Activated CD4-positive, CD25-positive, alpha-beta regulatory T cell (primary cell): ENCODE data around the gene VSNL1.

Source experiments
- DNase-seq, 4 experiments: peaks; one replicate each; lab custom pipeline; 2025; lab: John Stamatoyannopoulos, UW

The VSNL1 gene

DNA sequence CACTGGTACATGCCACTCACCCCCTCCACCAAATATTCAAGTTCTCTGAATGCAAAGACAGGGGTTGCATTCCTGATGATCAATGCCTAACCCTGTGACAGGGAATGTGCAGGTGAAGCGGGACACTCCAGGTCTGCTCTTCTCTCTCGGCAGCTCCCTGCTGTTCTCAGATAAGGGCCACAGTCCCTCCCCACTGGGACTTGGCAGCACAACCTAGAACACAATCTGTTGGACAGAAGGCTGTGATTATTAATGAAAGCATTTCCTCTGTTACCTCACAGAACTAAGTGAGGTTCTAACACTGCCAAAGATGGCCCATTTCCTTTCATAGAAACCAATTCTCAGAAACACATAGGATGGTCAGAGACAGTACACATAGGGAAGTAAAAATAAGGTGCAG, 42.7 kb downstream of the VSNL1 start:
- DNase-seq = no peak

DNA sequence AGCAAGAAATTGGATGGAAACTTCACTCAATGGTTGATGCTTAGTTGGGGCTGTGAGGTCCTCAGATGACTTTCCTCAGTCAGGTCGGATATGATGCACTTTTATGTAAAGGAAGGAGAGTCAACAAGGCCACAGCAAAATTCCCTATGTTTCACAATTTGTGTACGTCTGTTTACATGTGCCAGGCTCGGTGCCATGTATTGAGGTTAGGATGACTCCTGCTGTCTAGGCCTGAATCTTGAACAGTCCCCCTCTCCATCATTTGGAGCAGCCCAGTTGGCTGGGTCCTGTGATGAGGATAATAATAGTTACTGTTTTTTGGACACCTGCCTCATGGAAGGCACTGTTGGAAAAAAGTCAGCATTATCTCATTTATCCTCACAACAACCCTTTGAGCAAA, 43.1 kb downstream of the VSNL1 start:
- DNase-seq = no peak

DNA sequence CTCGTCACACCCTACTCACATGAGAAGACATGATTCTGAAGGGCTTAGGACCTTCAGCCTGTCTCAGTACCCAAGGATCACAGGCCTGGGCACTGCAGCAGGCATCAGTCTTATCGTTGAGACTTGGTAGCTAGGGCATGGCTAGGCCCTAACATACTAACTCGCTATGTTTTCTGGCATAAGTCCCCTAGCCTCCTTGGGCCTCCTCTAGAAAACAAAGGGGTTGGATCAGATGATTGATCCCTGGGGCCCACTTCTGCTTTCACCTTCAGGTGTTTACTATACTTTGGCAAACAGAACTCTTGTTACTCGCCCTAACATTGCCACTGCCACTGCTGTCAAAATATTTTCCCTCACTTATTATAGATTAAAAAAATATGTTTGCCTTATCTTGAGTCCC, 44.2 kb downstream of the VSNL1 start:
- DNase-seq = no peak

DNA sequence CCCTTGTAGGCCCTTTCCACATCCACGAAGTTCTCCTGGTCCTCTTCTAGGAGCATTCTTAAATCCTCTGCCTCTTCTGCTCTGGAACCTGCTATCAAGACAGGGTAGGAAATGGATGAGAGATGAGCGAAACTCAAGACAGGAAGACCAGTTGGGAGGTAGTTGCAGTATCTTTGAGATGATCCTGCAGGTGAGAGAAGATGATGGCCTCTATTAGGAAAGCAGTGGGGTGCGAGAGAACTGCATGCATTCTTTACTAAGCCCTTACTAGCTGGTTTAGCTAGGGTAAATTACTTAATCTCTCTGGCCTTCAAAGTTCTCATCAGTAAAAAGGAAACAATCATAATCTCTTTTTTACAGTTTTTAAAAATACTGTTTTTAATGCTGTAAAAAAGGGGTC, 47.0 kb downstream of the VSNL1 start:
- no peak for DNase-seq

DNA sequence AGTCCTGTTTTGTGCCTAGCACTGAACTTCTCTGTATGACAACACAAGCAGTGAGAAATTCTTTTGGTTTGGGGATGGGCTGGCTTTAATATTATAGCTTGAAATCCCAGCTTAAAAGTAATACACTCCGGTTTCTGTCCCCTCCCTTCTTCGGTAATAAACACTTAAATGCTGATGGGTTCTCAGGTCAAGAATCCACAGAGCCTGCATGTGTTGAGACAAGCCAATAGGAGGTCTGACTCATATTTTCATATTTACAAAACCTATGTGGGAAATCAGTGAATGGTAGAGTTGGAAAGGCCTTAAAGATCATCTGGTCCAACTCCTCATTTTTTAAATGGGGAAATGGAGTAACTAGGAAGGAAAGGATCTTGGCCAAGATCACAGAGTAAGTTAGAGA, 47.5 kb downstream of the VSNL1 start:
- no peak for DNase-seq

DNA sequence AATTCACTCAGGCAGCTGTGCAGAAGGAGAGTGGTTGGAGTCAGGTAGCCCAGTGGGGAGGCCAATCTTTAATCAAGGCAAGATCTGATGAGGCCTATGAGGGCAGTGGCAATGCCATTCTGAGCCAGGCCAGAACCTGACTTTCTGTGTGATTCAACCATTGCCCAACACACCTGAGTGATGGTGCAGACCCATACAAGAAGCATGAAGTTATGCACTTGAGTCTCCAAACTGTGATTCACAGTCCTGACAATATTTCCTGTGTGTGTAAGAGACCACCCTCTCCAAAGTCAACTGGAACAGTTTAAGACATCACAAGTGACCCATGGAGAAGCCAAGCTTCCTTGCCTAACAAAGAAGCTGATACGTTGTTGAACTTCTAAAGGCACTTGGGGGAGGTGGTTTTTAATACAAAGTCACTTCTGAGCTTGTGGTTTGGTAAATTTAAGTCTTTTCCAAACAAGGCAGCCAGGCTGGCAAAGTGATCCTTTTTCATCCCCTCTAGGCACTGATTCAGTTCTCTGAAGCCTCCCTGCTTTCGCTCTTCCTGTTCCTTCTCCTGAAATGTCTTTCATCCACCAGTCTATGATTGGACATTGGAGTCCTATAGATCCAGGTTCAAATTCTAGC, 49.0 kb downstream of the VSNL1 start:
- no peak for DNase-seq

DNA sequence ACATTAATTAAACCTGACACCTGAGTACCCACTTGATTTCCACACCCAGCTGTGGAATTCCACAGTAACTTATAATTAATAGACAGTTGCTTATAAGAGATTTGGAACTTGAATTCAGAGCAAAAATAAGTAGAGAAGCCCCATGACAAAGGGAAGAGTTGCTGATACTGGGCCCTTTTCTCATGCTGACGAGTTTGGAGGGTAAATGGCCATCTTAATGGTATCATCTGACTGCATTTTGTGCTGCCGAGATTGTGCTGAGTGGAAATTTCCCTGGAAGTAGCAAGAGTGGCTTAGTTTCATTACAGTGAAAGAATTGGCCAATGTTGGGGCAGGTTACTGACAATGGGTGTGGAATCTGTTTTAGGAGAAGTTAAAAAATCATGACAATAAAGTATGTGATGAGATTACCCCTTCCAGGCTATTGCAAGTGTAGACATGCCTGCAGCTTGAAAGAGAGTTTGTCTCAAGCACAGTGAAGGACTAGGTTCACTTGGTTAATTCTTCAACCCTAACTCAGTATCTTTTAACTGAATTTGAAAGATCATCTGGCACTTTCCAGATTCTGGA, 49.9 kb downstream of the VSNL1 start:
- no peak for DNase-seq

DNA sequence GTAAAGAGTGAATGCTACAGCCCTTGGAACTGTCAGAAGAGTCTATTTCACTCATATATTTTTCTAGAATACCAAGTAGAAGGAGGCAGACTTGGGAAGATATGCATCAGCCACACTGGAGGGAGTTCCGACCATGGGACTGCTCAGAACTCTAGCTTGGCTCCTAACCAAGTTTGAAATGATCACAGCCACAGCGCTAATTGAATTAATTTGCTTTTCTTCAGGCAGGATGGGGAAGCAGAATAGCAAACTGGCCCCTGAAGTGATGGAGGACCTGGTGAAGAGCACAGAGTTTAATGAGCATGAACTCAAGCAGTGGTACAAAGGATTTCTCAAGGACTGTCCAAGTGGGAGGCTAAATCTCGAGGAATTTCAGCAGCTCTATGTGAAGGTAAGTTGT, 51.4 kb downstream of the VSNL1 start:
- no peak for DNase-seq

DNA sequence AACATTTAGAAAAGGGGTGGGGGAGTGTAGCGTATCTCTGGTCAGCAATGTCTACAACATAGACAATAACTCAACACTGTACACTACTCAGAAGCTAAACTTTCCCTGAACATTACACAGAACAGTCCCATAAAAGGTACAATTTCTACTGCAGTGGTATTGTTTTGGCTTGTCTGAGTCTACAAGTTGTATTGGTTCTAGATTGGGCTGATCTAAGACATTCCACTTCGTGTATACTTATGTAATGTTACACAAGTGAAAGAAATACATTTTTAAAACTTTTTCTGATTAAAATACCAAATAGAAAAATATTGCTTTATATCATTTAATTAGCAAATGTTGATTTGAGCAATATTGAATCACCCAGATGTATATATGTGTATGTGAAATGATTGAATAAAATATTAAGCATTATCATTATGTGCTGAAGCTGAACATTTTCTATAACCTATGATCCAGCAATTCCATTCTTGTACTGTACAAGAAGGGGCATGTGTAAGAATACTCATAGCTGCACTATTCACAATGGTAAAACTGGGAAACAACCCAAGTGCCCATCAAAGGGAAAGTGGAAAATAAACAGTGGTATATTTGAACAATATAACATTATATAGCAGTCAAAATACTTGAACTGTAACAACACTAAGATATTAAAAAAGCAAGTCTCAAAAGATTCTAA, 52.4 kb downstream of the VSNL1 start:
- DNase-seq = no peak

DNA sequence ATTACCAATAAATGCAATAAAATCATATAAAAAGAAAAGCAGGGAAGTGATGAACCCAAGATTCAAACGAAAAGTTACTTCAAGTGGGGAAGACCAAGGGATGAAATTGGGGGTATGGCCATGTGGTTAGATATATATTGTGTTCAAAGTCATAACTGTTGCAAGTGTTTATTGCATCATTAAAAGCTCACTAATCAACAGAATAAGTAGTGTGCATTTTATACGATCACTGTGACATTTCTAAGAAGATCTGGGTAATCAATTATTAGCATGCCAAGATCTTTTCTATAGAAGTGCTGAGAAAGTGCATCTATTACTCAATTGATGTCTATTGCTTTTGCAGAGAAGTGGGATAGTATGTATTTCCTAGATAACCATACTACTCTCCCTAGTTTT, 52.9 kb downstream of the VSNL1 start:
- DNase-seq = no peak

DNA sequence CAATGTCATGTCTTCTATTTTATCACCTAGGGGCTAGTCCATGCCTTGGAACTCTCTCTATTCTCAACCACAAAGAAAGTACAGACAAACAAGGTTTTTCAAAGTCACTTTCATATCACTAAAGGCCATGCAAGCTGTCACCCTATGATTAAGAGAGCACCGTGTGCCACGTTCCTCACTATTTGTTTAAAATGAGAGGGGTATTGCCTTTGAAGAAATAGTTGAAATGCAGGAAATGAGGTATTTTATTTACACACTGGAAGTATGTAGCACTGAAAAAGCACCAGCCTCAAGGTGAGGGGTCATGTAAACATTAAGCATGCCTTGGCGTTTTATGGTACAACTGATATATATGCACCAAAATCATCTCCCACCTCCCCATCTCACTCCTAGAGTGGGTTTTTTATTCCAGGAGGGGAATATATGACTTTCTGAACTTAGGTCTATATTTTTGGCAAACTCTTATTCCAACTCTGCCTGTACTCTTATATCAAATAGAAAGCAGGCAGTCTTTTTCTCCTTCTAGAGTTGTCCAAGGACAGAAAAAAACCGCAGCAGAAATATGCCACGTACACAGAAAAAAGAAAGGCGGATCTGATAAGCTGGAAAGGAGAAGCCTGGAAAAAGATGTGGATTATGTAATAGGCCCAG, 53.5 kb downstream of the VSNL1 start:
- no peak for DNase-seq

DNA sequence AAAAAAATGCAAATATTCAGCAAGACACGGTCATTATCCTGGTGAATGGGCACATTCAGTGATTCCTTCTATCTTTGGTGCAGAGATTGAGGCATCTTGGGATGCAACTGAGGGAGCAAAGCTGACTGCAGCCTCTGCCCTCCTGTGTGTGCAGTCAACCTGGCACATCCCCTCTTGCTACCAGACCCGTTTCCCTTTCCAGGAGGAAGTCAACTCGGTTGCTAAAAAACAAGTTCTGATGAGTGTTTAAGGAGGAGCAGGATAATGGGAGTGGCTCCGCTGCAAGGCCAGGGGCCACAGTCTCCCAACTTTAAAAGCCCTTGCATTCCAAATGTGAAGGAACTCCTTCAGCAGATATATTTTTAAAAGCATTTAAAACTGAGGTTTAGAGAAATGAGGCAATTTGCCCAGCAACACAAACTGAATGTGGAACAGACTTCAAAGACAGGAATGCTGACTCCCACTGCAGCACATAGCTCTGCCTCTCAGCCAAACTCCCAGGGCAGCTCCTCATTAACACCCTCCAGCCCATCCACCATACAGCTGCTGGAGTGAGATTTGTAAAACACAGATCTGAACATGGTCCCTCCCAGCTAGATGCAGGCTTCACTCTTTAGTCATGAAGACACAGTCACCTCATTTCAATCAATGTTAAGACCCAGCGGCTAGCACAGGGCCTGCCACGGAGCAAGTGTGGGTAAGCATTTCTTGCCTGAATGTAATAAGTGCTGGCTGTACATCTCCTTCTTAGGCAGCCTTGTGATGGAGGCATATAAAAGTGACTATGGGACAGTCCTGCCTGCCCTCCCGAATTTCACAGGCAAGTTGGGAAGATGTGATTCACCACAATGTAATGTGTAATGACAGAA, 54.3 kb downstream of the VSNL1 start:
- DNase-seq = no peak

DNA sequence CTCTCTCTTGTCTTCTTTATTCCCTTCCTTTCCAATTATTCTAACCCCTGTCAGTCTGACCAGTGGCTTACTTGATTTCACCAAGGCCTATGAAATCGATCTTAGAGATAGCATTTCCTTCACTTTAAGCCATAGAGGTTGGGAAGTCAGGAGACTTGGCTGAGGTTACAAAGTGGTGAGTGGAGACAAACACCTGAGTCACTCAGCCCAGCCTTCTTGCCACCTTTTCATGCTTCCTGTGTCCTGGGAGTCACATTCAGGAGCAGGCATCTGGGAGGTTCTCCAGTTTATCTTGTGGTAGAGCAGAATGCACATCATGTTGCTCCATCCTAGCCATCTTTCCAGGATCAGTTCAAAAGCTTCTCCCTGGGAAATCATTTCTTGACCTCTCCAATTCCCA, 59.1 kb downstream of the VSNL1 start:
- no peak for DNase-seq

DNA sequence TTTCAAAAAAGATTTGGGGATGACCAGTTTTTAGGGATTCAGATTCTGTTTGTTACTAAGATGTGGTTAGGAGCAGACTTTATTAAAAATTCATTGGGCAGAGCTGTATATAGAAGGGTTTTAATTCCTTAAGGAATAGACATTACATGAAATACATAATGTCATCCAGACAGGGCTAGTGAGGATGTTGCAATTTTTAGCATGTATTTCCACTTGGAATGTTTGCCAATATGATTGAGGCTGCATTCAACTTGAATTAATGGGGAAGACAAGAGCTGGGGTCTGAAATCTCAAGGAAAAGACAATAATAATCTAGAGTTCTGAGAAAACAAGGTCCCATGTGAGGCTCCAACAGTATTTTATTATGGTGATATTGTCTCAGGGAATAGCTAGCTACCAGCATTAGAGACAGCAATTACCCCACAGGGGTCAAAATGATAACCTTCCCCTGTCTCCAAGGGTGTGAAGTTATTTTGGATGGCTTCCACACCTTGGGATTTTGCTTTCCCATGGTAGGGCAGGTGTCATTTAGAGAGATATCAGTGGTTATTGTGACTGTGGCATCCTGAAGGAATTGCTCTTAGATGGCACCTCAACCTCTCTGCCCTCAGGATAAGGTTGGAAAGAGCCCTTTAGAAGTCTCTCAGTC, 60.2 kb downstream of the VSNL1 start:
- DNase-seq = no peak

DNA sequence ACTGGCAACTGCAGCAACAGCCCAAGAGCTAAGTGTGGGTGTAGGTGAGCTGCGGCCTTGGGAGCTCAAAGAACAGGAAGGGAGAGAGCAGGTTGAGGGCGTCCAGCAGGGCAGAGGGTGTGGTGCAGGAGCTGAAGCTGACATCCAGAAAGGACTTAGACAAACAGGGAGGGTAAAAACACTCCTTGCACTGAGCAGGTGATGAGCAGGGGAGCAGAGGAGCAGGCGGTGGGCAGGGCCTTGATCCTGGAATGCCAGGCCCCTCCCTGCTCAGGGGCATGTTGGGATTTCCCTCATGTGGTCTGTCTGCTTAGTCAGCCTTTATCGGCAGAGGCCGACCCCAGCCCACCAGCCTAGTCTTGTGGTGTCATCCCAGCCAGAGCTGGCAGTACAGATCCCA, 63.6 kb downstream of the VSNL1 start:
- DNase-seq = no peak

DNA sequence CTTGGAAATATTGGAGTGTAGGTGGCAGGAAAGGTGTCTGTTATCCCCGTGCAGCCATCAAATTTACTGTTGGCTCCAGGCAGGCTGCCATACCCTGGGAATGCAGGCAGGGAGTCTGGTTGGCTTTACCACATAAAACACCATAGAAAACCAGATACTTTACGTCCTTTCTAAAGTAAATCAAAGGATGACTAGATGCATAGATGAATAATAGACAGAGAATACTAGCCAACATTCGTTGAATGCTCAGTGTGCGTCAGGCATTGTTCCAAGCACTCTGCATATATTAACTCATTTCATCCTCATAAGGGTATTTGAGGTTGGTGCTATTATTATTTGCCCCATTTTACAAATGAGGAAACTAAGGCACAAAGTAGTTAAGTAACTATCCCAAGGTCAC, 65.2 kb downstream of the VSNL1 start:
- DNase-seq = no peak

DNA sequence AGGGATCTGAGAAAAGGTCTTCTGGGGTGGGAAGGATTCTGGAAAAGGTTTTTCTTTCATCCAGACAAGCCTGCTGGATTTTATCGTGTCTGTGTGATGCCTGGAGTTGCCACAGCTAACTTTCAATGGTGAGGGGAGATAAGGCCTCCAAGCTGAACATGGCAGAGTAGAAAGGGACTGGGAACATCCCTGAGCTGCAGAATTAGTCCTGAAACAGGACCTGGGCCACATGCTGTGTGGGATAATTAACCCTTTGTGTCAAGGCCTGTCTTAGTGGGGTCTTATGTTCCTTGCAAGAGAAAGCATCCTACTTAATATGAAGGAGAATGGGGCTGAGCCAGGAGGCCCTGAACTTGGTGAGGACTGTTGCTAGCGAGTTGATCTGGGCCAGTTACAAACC, 66.4 kb downstream of the VSNL1 start:
- DNase-seq = no peak

DNA sequence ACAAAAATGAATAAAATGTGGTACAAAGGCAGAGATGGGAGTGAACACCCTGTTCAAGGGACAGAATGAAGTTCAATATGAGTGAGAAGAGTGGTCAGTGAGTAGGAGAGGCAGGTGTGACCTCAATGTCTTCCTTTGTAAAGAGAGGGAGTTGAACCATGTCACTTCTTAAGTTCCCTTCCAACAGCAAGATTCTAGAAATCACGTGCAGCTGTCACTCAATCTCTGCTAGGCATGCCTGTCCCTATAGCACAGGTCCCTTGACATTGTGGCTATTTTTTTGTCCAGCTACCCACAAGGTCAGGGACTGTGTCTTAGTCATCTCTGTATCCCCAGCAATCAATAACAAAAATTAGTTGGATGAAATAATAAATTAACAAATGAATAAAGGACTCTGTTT, 66.9 kb downstream of the VSNL1 start:
- no peak for DNase-seq

DNA sequence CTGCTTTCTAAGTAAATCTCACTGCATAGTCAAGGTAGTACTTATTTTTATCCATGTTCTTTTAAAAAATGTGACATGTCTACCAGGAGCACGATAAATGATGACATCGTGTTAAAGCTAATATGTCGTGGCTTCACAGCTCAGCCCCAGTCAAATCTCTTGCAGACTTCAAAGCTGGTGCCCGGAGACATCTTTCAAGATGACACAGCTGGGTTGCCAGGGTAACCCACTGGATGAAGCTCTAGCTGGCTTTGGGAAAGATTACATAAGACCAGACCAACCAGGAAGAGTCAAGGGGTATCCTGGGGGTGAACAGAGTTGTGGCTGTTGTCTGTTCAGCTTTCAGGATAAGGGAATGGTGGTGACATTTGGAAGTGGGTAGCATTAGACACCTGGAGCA, 67.8 kb downstream of the VSNL1 start:
- DNase-seq = no peak

DNA sequence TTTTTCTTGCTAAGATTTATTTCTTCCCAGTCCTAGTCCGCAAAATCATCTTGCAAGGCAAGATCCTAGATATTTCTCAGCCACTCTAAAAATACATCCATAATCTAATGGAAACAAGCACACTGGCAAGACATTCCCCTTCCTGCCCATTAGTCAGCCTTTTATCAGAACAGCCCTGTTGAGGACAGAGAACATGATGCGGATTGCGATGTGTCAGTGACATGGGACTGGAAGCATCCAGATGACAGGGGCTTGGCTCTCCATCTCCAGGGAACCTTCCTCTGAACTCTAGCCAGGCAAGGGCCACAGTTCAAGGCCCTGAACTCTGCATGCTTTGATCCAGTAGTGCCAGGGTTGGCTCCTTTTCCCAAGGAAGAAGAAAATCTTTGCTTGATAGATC, 70.0 kb downstream of the VSNL1 start:
- no peak for DNase-seq

DNA sequence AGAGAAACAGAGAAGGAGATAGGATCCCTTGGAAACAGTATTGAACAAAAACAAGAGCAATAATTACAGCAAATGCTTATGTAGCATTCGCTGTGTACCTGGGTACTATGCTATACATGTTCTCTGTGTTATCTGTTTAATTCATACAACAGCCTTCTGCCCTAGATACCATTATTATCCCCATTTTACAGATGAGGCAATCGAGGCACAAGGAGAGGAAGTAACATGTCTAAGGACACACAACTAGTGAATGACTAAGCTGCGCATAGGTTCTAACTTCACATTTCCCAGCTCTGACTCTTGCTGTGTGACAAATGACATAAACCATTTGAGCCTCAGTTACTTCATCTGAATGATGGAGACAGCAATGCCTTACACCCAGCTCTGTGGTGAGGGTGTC, 70.5 kb downstream of the VSNL1 start:
- no peak for DNase-seq
